Measurements from ENCODE around the gene FOXP1.

FOXP1 gene

GRCh38 chr3:71050538-71051258, 532.8 kb downstream of the FOXP1 start:
- in situ Hi-C loops (cut with MboI; ENCODE audit: low pct_unique_long_range_greater_than_20kb, low sequenced_read_pairs, unreplicated experiment), result no loop called here
- TF ChIP-seq, protein P1, sequence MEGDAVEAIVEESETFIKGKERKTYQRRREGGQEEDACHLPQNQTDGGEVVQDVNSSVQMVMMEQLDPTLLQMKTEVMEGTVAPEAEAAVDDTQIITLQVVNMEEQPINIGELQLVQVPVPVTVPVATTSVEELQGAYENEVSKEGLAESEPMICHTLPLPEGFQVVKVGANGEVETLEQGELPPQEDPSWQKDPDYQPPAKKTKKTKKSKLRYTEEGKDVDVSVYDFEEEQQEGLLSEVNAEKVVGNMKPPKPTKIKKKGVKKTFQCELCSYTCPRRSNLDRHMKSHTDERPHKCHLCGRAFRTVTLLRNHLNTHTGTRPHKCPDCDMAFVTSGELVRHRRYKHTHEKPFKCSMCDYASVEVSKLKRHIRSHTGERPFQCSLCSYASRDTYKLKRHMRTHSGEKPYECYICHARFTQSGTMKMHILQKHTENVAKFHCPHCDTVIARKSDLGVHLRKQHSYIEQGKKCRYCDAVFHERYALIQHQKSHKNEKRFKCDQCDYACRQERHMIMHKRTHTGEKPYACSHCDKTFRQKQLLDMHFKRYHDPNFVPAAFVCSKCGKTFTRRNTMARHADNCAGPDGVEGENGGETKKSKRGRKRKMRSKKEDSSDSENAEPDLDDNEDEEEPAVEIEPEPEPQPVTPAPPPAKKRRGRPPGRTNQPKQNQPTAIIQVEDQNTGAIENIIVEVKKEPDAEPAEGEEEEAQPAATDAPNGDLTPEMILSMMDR (IDR thresholded peaks at IDR 0.05; ENCODE audit: extremely low read depth, insufficient read depth, missing control alignments), result no peak
- no peak for DNase-seq (ENCODE audit: low spot score)

- no peak for DNase-seq (ENCODE audit: low spot score)
- TF ChIP-seq, protein P1 (IDR thresholded peaks at IDR 0.05; ENCODE audit: extremely low read depth, insufficient read depth, missing control alignments), result no peak
- in situ Hi-C loops (cut with MboI; ENCODE audit: low pct_unique_long_range_greater_than_20kb, low sequenced_read_pairs, unreplicated experiment), result no loop called here
These were observed 533.4 kb downstream of the FOXP1 start for GRCh38 chr3:71050166-71050537.

DNA sequence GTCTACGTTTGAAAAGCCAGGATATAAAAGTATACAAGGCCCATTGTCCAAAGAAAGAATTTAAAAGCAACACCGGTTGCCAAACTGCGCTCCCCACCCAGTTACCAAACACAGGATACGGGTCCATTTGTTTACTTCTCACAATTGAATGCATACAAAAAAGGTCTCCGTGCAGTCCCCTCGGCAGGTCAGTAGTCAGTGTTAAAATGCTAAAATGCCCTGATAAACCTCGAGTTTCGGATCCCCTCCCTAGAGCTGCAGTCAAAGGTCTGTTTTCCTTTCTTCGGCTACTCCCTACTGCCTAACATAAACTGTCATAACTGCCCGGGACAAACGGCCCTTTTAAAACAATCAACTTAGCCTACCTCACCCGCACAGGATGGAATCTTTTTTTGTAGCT, 534.6 kb downstream of the FOXP1 start:
- TF ChIP-seq, protein P1 (IDR thresholded peaks at IDR 0.05; ENCODE audit: extremely low read depth, insufficient read depth, missing control alignments), result no peak
- no peak for DNase-seq (ENCODE audit: low spot score)
- in situ Hi-C loops (cut with MboI; ENCODE audit: low pct_unique_long_range_greater_than_20kb, low sequenced_read_pairs, unreplicated experiment), result no loop called here

DNA sequence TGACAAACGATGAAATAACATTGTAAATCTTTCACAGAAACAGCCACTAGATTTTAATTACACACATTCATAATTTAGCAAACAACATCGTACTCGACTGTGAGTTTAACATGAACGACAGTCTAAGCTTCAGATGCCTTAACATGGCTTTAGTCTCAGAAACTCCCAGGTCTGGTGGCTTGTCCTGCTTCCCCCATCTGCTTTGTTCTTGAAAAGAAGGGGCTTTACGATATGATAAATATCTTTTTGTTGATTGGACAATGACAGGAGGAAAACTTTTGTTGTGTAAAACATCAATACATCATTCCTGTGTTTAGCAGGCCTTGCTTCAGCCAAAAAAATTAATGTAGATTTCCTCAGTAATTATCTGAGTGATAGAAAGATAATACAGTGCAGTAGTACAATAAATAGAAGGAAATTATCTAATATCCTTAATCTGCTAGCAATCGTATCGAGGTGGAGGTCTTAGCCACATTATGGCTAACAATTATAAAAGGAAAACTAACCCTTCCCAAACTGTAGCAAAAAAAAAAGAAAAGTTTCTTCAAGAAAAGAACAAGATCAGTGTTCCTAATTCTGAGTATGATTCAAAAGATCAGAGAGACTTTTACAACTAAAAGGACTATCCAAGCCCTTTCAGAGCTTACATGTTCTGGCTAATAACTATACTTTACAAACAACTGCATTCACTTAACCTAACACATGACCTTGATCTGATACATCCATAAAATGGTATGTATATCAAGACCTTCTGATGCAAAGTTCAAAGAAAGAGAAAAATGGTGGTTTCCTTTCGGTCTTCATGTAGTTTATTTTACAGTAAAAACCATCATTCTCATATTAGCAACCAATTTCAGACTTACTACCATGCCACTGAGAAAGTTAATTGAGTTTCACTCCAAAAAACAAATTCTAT, 535.7 kb downstream of the FOXP1 start:
- in situ Hi-C loops (cut with MboI; ENCODE audit: low pct_unique_long_range_greater_than_20kb, low sequenced_read_pairs, unreplicated experiment), result no loop called here
- TF ChIP-seq, protein P1 (IDR thresholded peaks at IDR 0.05; ENCODE audit: extremely low read depth, insufficient read depth, missing control alignments), result no peak
- no peak for DNase-seq (ENCODE audit: low spot score)

GRCh38 chr3:71046791-71047190, 536.7 kb downstream of the FOXP1 start:
- TF ChIP-seq, protein P1 (IDR thresholded peaks at IDR 0.05; ENCODE audit: extremely low read depth, insufficient read depth, missing control alignments), result no peak
- in situ Hi-C loops (cut with MboI; ENCODE audit: low pct_unique_long_range_greater_than_20kb, low sequenced_read_pairs, unreplicated experiment), result no loop called here
- DNase-seq (ENCODE audit: low spot score), result no peak

GRCh38 chr3:71045917-71046282, 537.6 kb downstream of the FOXP1 start:
- no peak for DNase-seq (ENCODE audit: low spot score)
- TF ChIP-seq, protein P1 (IDR thresholded peaks at IDR 0.05; ENCODE audit: extremely low read depth, insufficient read depth, missing control alignments), result no peak
- in situ Hi-C loops (cut with MboI; ENCODE audit: low pct_unique_long_range_greater_than_20kb, low sequenced_read_pairs, unreplicated experiment), result no loop called here

All from GM13977 (cell line).